HepG2 (cell line): ENCODE measurements around the gene SIX4. TPM values are rescaled to one million over a fixed set of nuclear protein-coding genes. Genes with fewer than 3 reads are reported as not detected.

ENCODE experiments used
- CTCF ChIP-seq: sonication (generic); formaldehyde crosslinking; IDR thresholded peaks from 2 replicates; pipeline ENCODE4 v1.5.0; 2020; ENCODE audit warnings: mild to moderate bottlenecking, missing genetic modification reagents, moderate library complexity
- HHEX ChIP-seq: IDR thresholded peaks from 2 replicates; pipeline ENCODE4 v1.6.1; 2016; ENCODE audit warnings: control low read depth
- HMGXB4 ChIP-seq, 2 experiments: sonication (generic) in 1 of 2; formaldehyde crosslinking in 1 of 2; IDR thresholded peaks; 2 replicates each; pipeline versions ENCODE4 v1.4.0 to v1.6.1; 2018 to 2020; ENCODE audit warnings: missing genetic modification reagents in 2 of 2, borderline replicate concordance in 1 of 2, low read depth in 1 of 2, mild to moderate bottlenecking in 1 of 2, missing biosample characterization in 1 of 2
- MAFK ChIP-seq, 2 experiments: IDR thresholded peaks in 1 of 2; conservative IDR thresholded peaks in 1 of 2; 2 replicates each; pipeline ENCODE4 v1.6.1; 2011; ENCODE audit warnings: improper control_type of control experiment in 2 of 2, low read length in 2 of 2
- SPEN ChIP-seq: sonication (generic); formaldehyde crosslinking; IDR thresholded peaks from 2 replicates; pipeline ENCODE4 v1.5.1; 2020; ENCODE audit warnings: low read depth, mild to moderate bottlenecking, missing genetic modification reagents
- SRSF1 ChIP-seq: fragments of 200-400 bp; formaldehyde crosslinking; optimal IDR thresholded peaks from 2 replicates; pipeline ENCODE3; 2017; ENCODE audit warnings: mild to moderate bottlenecking, low read depth, low read length, moderate library complexity
- SYNCRIP ChIP-seq: fragments of 200-400 bp; formaldehyde crosslinking; IDR thresholded peaks from 2 replicates; pipeline ENCODE4 v1.6.1; 2018; ENCODE audit warnings: mild to moderate bottlenecking, low read depth, low read length; ENCODE audit not compliant: insufficient read depth
- ZFYVE20 ChIP-seq: sonication (generic); formaldehyde crosslinking; IDR thresholded peaks from 2 replicates; pipeline ENCODE4 v1.8.0; 2023; ENCODE audit warnings: low read depth, mild to moderate bottlenecking, moderate library complexity, missing genetic modification reagents, borderline replicate concordance
- ZNF121 ChIP-seq: sonication (generic); formaldehyde crosslinking; IDR thresholded peaks from 2 replicates; pipeline ENCODE4 v1.5.0; 2020; ENCODE audit warnings: mild to moderate bottlenecking, missing genetic modification reagents
- ZNF225 ChIP-seq: sonication (generic); formaldehyde crosslinking; IDR thresholded peaks from 2 replicates; pipeline ENCODE4 v1.4.0; 2020; ENCODE audit warnings: mild to moderate bottlenecking, missing genetic modification reagents
- ZNF407 ChIP-seq: sonication (generic); formaldehyde crosslinking; IDR thresholded peaks from one replicate; pipeline ENCODE4 v1.5.1; 2020; ENCODE audit warnings: mild to moderate bottlenecking, missing genetic modification reagents; ENCODE audit errors: not compliant biosample characterization
- ZNF414 ChIP-seq: sonication (generic); formaldehyde crosslinking; IDR thresholded peaks from 2 replicates; pipeline ENCODE4 v1.5.0; 2020; ENCODE audit warnings: missing genetic modification reagents
- ZNF446 ChIP-seq: sonication (generic); formaldehyde crosslinking; IDR thresholded peaks from 2 replicates; pipeline ENCODE4 v1.5.0; 2020; ENCODE audit warnings: mild to moderate bottlenecking, missing genetic modification reagents
- ZNF496 ChIP-seq: sonication (generic); formaldehyde crosslinking; IDR thresholded peaks from 2 replicates; pipeline ENCODE4 v1.8.1; 2023; ENCODE audit warnings: mild to moderate bottlenecking, moderate library complexity, missing genetic modification reagents; ENCODE audit not compliant: insufficient replicate concordance
- ZNF549 ChIP-seq: sonication (generic); formaldehyde crosslinking; IDR thresholded peaks from 2 replicates; pipeline ENCODE4 v1.5.0; 2020; ENCODE audit warnings: missing genetic modification reagents
- ZNF782 ChIP-seq: sonication (generic); formaldehyde crosslinking; IDR thresholded peaks from 2 replicates; pipeline ENCODE4 v1.4.0; 2020; ENCODE audit warnings: missing genetic modification reagents, mild to moderate bottlenecking, borderline replicate concordance
- polyA plus RNA-seq, 8 experiments: library from polyadenylated mRNA; depleted of rRNA in 3 of 8; stranded (reverse) in 7 of 8; unstranded in 1 of 8; fragments of >200 nt; fragmentation: Illumina TruSeq in 4 of 8; extraction: Trizol in 4 of 8; gene quantifications; 2 replicates each; pipeline versions ENCODE4 v1.2.1 to v1.2.3, GENCODE V29; 2011 to 2016; ENCODE audit warnings: low read depth in 4 of 8, missing spikeins in 1 of 8, mixed read lengths in 1 of 8; ENCODE audit not compliant: insufficient read depth in 1 of 8
- total RNA-seq, 5 experiments: library from RNA; depleted of rRNA; stranded (reverse); fragments of >200 nt; fragmentation: Illumina TruSeq; extraction: Trizol; gene quantifications; 2 replicates each; pipeline ENCODE4 v1.2.3, GENCODE V29; 2016; ENCODE audit warnings: low read depth in 1 of 5

The SIX4 gene
- total and polyA plus RNA-seq, 2 of the 13 experiments (the other 11 are each of a cell fraction or from before 2014, with no cell fraction given), result 5.0 to 6.0 TPM

- TF ChIP-seq ZNF407 (CRISPR knock-in tag) (no peak), SYNCRIP (no peak), ZFYVE20 (CRISPR knock-in tag) (no peak), ZNF549 (CRISPR knock-in tag) (no peak), ZNF446 (CRISPR knock-in tag) (no peak), HHEX (CRISPR knock-in tag) (peak; percentile 55; the same call in 1 of the 2 replicates), ZNF496 (CRISPR knock-in tag) (no peak), MAFK (conservative IDR thresholded peaks at IDR 0.05 in 1 of 2, IDR thresholded peaks at IDR 0.05 in 1 of 2; ENCODE audit: low read length in 2 of 2) (no peak), ZNF225 (no peak), SPEN (CRISPR knock-in tag) (no peak), ZNF414 (CRISPR knock-in tag) (no peak), CTCF (CRISPR knock-in tag) (no peak), ZNF782 (CRISPR knock-in tag) (no peak), ZNF121 (CRISPR knock-in tag) (no peak), HMGXB4 (CRISPR knock-in tag; IDR thresholded peaks at IDR 0.05; ENCODE audit: borderline replicate concordance in 1 of 2, low read depth in 1 of 2) (no peak), SRSF1 (no peak)
Observed at GRCh38 chr14:60691383-60692113, 32.6 kb downstream of the SIX4 start (continued).
